Stomach (tissue), 4 donors: ENCODE data around the gene EYA3.

ENCODE experiments used
- CTCF ChIP-seq, 7 experiments: fragments of 450-650 bp in 4 of 7; fragments of 200-600 bp in 3 of 7; sonication (generic) in 3 of 7; IDR thresholded peaks; one replicate each; pipeline ENCODE4 v1.5.1; 2016 to 2019; ENCODE audit warnings: antibody characterized with exemption in 7 of 7, control low read depth in 2 of 7, mild to moderate bottlenecking in 1 of 7
- POLR2AphosphoS5 ChIP-seq, 3 donors: sonication (generic); formaldehyde crosslinking; IDR thresholded peaks; one replicate each; pipeline ENCODE4 v1.6.1; 2016; ENCODE audit warnings: antibody characterized with exemption in 3 of 3

GRCh38 chr1:28134651-28135207 is 46.3 kb upstream of the EYA3 start:
- no peak for TF ChIP-seq CTCF (IDR thresholded peaks at IDR 0.05)
- TF ChIP-seq POLR2AphosphoS5 (IDR thresholded peaks at IDR 0.05): no peak
